ENCODE measurements around the gene TRIM2.

- TF ChIP-seq CTCF (optimal IDR thresholded peaks at IDR 0.05 in 1 of 3, IDR thresholded peaks at IDR 0.05 in 1 of 3, conservative IDR thresholded peaks at IDR 0.05 in 1 of 3; ENCODE audit: extremely low read depth in 1 of 3, insufficient read depth in 2 of 3, low read length in 3 of 3): no peak
- TF ChIP-seq EZH2 (IDR thresholded peaks at IDR 0.05; ENCODE audit: low read length): no peak
Observed at GRCh38 chr4:153210727-153211126, 6.5 kb downstream of the TRIM2 start.
